ENCODE data around the gene APOO. TPM values are rescaled to one million over a fixed set of nuclear protein-coding genes. Genes with fewer than 3 reads are reported as not detected.

APOO gene
- total and polyA plus RNA-seq, 2 of the 4 experiments (the other 2 are of a cell fraction): 9.0 to 14.2 TPM

DNA sequence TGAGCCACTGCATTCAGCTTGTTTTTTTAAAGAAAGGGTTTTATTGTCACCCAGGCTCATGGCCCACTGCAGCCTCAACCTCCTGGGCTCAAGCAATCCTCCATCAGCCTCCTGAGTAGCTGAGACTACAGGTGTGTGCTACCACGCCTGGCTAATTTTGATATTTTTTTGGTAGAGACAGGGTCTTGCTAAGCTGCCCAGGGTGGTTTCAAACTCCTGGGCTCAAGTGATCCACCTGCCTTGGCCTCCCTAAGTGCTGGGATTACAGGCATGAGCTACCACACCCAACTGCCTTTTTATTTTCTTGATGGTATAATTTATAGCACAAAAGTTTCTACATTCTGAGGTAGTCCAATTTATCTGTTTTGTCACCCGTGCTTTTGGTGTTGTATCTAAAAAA, 85.9 kb downstream of the APOO start:
- Histone ChIP-seq H2BK5ac (ENCODE audit: low read depth, low read length, poor library complexity, severe bottlenecking) (no peak overlapping the region), H3K56ac (ENCODE audit: extremely low read depth, insufficient read depth, low read length) (no peak overlapping the region), H3K4me3 (ENCODE audit: insufficient read depth, low read depth, low read length) (no peak overlapping the region), H2BK120ac (ENCODE audit: low read depth, low read length) (no peak overlapping the region), H3K23ac (ENCODE audit: low read depth, low read length) (no peak overlapping the region), H3K9me1 (ENCODE audit: insufficient read depth, low read length) (no peaks in the 10 kb centered on the region), H3K9me3 (ENCODE audit: control insufficient read depth, insufficient read depth, low read length) (no peaks in the 10 kb centered on the region), H3K36me3 (ENCODE audit: control insufficient read depth, insufficient read depth, low read length) (no peaks in the 10 kb centered on the region), H3K27me3 (ENCODE audit: control insufficient read depth, insufficient read depth, low read length) (no peaks in the 10 kb centered on the region; the same call in 1 of the 2 replicates), H2BK15ac (ENCODE audit: low read depth, low read length) (no peak overlapping the region), H2BK20ac (ENCODE audit: low read depth, low read length) (no peak overlapping the region), H2AFZ (replicated peaks; ENCODE audit: low read length, poor library complexity) (no peak overlapping the region), H3K79me1 (ENCODE audit: low read depth in 1 of 2, low read length in 2 of 2) (no peaks in the 10 kb centered on the region), H3K14ac (replicated peaks; ENCODE audit: low read depth, low read length) (no peak overlapping the region), H2AK9ac (replicated peaks; ENCODE audit: low read depth, low read length, poor library complexity) (no peak overlapping the region), H2AK5ac (ENCODE audit: low read depth, low read length) (no peak overlapping the region), H3K27ac (ENCODE audit: insufficient read depth, low read length) (no peak overlapping the region), H3K9ac (ENCODE audit: low read depth, low read length) (no peak overlapping the region), H3K4me1 (ENCODE audit: control insufficient read depth, insufficient read depth, low read length) (no peaks in the 10 kb centered on the region), H4K91ac (ENCODE audit: insufficient read depth, low read depth, low read length) (no peak overlapping the region), H4K8ac (ENCODE audit: low read depth in 2 of 2, low read length in 2 of 2) (no peak overlapping the region), H3K4ac (ENCODE audit: low read depth, low read length) (no peak overlapping the region), H4K20me1 (ENCODE audit: insufficient read depth, low read length) (no peaks in the 10 kb centered on the region), H4K5ac (ENCODE audit: low read depth, low read length) (no peak overlapping the region), H3K18ac (ENCODE audit: low read depth, low read length) (no peak overlapping the region), H3K4me2 (ENCODE audit: low read depth, low read length) (no peak overlapping the region)
- TF ChIP-seq, protein P1, sequence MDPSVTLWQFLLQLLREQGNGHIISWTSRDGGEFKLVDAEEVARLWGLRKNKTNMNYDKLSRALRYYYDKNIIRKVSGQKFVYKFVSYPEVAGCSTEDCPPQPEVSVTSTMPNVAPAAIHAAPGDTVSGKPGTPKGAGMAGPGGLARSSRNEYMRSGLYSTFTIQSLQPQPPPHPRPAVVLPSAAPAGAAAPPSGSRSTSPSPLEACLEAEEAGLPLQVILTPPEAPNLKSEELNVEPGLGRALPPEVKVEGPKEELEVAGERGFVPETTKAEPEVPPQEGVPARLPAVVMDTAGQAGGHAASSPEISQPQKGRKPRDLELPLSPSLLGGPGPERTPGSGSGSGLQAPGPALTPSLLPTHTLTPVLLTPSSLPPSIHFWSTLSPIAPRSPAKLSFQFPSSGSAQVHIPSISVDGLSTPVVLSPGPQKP (IDR thresholded peaks at IDR 0.05; ENCODE audit: borderline replicate concordance, low read depth, low read length): no peak
- TF ChIP-seq CTCF (conservative IDR thresholded peaks at IDR 0.05; ENCODE audit: low read depth, low read length): no peak
- no peak for TF ChIP-seq RFX5 (IDR thresholded peaks at IDR 0.05; ENCODE audit: low read depth, low read length)
- no peak for TF ChIP-seq CHD1 (IDR thresholded peaks at IDR 0.05; ENCODE audit: low read depth, low read length)
- no peak for TF ChIP-seq MXI1 (IDR thresholded peaks at IDR 0.05; ENCODE audit: borderline replicate concordance, low read depth, low read length)
- no peak for TF ChIP-seq POLR2A (IDR thresholded peaks at IDR 0.05; ENCODE audit: low read depth, low read length)
- no peak for TF ChIP-seq FOS (IDR thresholded peaks at IDR 0.05; ENCODE audit: low read depth, low read length)
- no peak for TF ChIP-seq USF2 (IDR thresholded peaks at IDR 0.05; ENCODE audit: low read depth, low read length)
- TF ChIP-seq SMC3 (IDR thresholded peaks at IDR 0.05; ENCODE audit: low read depth, low read length): no peak
- TF ChIP-seq RAD21 (IDR thresholded peaks at IDR 0.05; ENCODE audit: low read length): no peak
- TF ChIP-seq CEBPB (IDR thresholded peaks at IDR 0.05; ENCODE audit: low read depth, low read length): no peak
- no peak for TF ChIP-seq NFE2L2 (IDR thresholded peaks at IDR 0.05; ENCODE audit: low read depth, low read length)
- no peak for TF ChIP-seq MAZ (IDR thresholded peaks at IDR 0.05; ENCODE audit: borderline replicate concordance, low read depth, low read length)
- TF ChIP-seq BHLHE40 (IDR thresholded peaks at IDR 0.05; ENCODE audit: low read depth, low read length): no peak
- TF ChIP-seq RCOR1 (IDR thresholded peaks at IDR 0.05; ENCODE audit: insufficient replicate concordance, low read length): no peak
- no peak for TF ChIP-seq MAFK (IDR thresholded peaks at IDR 0.05; ENCODE audit: low read depth, low read length)
- intact Hi-C loops (cut with micrococcal nuclease) (no loop called here), in situ Hi-C loops (cut with MboI; ENCODE audit: low sequenced_read_pairs) (no loop called here), dilution Hi-C loops (cut with HindIII; ENCODE audit: low sequenced_read_pairs, unreplicated experiment) (no loop called here)
- CTCF ChIA-PET: interaction anchor here (0.6 kb wide), 1 partner anchor 38 kb away, joined by 3 read pairs; no protein-coding TSS in a partner anchor
- ATAC-seq (ENCODE audit: low read depth) (no peak), DNase-seq (no peak)
- BruUV-seq (replicated peaks): no TSS peak
- no CpG with 5 or more reads among the region's 2 CpGs for WGBS, 2 experiments (ENCODE audit: extremely low coverage in 2 of 2, insufficient read length in 1 of 2)
- POLR2A ChIA-PET (ENCODE audit: unreplicated experiment): no interaction called here
